Measurements from ENCODE around the gene AMBN.
"Not testable (repeated sequence)": the region's sequence is repeated elsewhere in the genome, so short reads cannot be mapped to it uniquely, and the experiment has no call there.

The AMBN gene

GRCh38 chr4:70613306-70614183 lies 21.5 kb downstream of the AMBN start:
- DNase-seq: no peak

DNA sequence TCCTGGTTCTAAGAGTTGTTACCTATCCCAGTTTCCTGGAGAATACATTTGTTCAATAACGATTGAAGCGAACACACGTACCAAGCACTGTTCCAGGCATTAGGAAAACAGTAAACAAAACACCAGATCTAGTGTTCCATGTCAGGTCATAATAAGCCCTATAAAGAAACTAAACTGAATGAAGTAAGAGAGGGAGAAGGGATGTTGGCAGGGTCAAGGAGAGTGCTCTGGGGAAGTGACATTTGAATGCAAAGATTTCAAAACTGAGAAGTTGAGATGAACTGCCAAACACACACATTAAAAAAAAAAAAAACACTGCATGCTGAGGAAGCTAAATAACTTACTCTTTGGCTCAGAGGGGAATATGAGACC lies 22.1 kb downstream of the AMBN start:
- DNase-seq: no peak

DNA sequence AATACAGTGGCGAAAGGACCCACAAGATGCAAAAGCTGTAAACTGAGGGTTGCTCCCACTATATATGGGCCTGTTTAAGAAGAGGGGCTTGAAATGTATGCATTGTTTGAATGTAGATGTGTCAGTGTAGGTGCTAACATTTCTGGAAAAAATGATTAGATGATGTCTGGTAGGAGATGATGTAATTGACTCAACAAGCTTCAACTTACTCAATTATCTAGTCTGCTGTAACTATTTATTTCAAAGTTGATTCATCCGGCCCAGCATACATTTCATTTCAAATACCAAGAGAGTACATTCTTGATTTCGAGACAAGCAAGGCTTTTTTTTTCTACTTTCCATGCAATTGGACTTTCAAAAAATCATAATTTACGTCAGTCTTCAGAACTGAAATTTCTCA lies 27.2 kb downstream of the AMBN start:
- DNase-seq: no peak

DNA sequence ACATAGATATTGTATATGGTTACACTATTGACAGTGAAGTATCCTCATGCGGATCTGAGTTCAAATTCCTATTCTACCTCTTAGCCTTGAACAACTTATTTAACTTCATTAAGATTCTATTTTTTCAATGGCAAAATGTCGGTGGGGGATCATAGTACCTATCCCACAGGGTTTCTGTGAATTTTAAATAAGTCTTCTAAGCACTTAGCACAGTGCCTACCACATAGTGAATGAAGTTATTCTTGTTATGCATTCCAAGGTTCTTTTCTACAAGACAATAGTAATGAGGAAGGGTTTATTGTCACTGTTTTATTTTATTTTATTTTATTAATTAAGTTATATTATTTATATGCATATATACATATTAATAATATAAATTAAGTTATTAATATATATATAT lies 27.7 kb downstream of the AMBN start:
- DNase-seq: no peak

DNA sequence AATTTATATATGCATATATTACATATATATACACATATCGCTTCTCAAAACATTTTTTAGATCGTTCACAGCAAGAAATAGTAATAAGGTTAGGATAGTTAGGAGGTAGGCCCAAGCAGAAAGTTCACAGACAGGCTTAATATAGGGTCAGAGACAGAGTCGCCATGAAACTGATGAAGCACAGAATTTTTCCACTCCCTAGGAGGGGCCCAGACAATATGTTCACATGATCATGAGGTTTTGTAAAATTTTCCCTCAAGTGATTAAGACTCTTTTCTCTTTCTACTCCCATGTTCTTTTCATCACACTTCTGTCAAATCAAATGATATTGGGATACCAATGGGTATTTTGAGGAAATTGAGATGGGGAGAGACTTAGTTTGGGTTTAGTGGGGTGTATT lies 31.3 kb downstream of the AMBN start:
- no peak for DNase-seq

DNA sequence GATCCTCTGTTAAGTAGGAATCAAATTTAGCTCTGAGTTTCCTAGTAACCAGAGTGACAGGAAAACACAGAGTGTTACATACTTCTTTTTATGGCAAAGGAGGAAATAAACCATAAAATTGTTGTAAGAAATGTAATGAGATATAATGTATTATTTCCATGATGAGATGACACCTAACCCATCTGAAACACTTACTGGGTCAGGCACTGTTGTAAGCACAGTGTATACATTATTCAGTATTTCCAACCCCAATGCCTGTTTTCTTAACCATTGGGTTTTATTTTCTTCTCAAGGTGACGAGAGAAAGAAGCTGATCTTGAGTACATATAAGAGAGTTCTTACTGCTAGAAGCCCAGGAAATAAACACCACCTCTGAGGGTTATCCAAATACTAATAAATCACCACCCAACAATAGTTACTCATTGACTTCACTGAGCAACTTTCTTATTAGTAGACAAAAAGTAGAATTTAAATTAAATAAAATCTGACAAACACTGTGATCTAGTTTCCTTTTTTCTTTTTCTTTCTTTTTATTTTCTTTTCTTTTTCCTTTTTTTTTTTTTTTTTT lies 32.3 kb downstream of the AMBN start:
- no peak for DNase-seq

- DNase-seq: no peak
Observed at GRCh38 chr4:70627620-70628019, 35.6 kb downstream of the AMBN start.

GRCh38 chr4:70628444-70628843 lies 36.4 kb downstream of the AMBN start, which contains the start of gene ENAM:
ENAM (plus strand) TSS chr4:70628744; CDS start chr4:70629501, 757 bp downstream.
- no peak for DNase-seq

- no peak for DNase-seq
Observed at GRCh38 chr4:70629469-70630090, 37.5 kb downstream of the AMBN start.

DNA sequence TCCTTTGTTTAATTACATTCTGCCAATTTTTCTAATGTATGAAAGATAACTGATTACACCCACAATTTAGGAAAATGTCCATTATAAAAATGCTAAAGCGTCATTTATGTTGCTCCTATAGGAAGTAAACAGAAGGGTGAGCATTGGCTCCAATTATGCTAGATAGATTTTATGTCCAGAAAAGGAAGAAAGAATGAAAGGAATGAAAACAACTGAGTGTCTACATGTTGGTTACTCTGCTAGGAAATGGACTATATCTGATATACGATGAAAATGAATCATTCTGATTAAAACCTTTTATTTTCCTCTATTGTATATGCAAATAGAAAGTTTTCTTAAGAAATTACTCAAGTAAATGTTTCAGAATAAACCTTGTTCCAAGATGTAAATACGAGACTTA lies 38.1 kb downstream of the AMBN start:
- DNase-seq: no peak

DNA sequence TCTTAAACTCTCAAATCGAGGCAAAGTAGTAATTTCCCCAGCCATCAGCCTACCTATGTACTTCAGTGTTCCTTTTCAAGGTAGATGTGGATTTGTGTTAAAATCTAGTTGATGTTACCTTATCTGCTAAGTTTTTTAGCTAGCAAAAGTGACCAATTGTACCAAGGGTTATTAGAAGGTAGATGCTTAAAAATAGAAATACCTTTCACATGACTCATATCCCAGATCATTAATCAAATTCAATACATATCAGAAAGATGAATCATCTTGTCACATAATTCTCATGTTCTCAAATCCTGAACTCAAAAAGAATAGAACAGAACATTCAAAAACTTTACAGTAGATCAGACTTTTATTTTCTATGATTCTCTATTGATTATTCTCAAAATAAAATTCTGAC lies 40.0 kb downstream of the AMBN start:
- DNase-seq: no peak

- no peak for DNase-seq
Observed at GRCh38 chr4:70634482-70634881, 42.4 kb downstream of the AMBN start.

- DNase-seq: no peak
Observed at GRCh38 chr4:70637239-70637913, 45.3 kb downstream of the AMBN start.

DNA sequence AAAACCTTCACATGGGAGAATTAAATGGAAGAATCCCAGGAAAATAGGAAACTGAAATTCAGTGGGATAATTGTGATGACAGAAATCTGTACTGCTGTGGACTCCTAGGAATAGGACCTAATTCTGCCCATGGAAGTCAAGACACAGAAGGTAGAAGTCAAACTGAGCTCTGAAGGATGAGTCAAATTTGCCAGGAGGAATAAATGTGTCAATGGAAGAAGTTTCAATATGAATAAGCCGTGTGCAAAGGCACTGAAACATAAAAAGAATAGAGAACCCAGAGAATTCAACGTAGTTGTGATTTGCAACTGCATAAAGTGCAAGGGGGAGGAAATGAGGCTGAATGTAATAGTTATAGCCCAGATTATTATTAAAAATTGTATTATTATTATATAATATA lies 48.1 kb downstream of the AMBN start:
- no peak for DNase-seq

DNA sequence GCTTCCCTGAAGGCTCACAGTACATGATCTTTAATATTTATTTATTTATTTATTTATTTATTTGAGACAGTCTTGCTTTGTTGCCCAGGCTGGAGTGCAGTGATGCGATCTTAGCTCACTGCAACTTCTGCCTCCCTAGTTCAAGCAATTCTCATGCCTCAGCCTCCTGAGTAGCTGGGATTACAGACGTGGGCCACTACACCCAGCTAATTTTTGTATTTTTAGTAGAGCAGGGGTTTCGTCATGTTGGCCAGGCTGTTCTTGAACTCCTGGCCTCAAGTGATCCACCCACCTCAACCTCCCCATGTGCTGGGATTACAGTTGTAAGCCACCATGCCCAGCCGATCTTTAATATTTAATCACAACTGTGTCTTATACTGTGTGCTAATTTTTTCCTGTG lies 58.7 kb downstream of the AMBN start:
- DNase-seq: not testable (repeated sequence)

DNA sequence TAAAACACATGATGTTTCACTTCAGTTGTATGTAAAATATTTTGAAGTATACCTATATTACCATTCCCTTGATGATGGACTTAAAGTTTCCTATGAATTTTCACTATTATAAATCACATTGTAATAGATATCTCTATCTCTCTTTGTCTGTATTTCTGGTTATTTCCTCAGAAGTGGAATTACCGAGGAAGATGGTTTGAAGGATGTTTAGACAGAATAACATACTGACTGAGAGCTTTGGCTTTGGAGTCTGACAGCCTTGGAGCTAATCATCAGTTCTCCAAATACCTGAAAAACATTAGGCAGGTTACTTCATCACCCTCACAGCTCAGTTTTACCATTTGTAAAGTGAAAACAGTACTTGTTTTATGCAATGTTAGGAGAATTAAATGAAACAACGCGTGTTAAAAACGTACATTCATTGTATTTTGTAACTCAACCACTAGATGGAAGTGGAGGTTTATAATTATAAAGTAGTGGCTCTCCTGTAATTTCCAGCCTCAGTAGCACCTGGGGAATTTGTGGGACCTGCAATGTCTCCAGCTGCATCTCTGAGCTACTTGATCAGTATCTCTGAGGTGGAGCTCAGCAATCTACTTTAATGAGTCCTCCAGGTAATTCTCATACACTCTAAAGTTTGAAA lies 59.9 kb downstream of the AMBN start:
- no peak for DNase-seq

DNA sequence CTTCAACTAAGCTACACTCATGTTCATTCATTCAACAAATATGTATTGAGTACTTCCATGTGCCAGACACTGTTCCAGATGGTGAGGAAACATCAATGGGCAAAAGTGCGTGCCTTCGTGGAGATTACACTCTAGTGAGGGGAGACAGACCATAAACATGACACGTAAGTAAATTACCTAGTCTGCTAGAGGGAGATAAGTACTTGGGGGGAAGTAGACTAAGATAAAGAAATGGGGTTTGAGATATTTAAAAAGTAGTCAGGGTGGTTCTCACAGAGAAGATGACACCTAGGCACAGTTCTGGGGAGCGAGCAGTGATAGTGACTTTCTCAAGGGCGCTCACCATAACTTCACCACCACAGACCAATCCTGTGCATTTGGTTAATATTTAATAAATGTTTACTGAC lies 62.6 kb downstream of the AMBN start:
- no peak for DNase-seq
